Lower leg skin (tissue), 3 donors: Measurements from ENCODE around the gene LAMP2.

Experiments used
- CTCF ChIP-seq, 3 donors: fragments of 450-650 bp; IDR thresholded peaks; one replicate each; pipeline ENCODE4 v1.5.1; 2016; ENCODE audit warnings: antibody characterized with exemption in 3 of 3, mild to moderate bottlenecking in 3 of 3, moderate library complexity in 2 of 3
- POLR2A ChIP-seq, 2 donors: fragments of 450-650 bp; IDR thresholded peaks; one replicate each; pipeline ENCODE4 v1.6.1; 2016 to 2017; ENCODE audit warnings: antibody characterized with exemption in 2 of 2, mild to moderate bottlenecking in 1 of 2, moderate library complexity in 1 of 2

GRCh38 chrX:120419463-120419862, 49.6 kb downstream of the LAMP2 start:
- TF ChIP-seq CTCF (IDR thresholded peaks at IDR 0.05) (no peak), POLR2A (IDR thresholded peaks at IDR 0.05) (no peak)
